ENCODE measurements around the gene PLPP1.

PLPP1 gene

DNA sequence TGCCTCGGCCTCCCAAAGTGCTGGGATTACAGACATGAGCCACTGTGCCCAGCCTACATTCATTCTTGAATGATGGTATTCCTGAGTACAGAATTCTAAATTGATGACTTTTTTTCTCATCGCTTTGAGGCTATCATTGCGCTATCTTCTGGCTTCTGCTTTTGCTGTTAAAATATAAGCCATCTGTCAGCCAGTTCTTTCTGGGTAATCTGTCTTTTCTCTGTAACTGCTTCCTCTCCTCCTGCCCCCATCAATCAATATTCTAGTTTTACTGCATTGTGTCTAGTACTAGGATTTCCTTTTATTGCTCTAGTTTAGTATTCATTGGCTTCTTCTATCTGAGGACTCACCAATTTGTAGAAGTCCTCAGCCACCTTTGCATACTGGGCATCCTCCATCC lies 89.0 kb downstream of the PLPP1 start:
- TF ChIP-seq, protein P1, sequence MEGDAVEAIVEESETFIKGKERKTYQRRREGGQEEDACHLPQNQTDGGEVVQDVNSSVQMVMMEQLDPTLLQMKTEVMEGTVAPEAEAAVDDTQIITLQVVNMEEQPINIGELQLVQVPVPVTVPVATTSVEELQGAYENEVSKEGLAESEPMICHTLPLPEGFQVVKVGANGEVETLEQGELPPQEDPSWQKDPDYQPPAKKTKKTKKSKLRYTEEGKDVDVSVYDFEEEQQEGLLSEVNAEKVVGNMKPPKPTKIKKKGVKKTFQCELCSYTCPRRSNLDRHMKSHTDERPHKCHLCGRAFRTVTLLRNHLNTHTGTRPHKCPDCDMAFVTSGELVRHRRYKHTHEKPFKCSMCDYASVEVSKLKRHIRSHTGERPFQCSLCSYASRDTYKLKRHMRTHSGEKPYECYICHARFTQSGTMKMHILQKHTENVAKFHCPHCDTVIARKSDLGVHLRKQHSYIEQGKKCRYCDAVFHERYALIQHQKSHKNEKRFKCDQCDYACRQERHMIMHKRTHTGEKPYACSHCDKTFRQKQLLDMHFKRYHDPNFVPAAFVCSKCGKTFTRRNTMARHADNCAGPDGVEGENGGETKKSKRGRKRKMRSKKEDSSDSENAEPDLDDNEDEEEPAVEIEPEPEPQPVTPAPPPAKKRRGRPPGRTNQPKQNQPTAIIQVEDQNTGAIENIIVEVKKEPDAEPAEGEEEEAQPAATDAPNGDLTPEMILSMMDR (IDR thresholded peaks at IDR 0.05; ENCODE audit: insufficient read depth, low read depth, low read length, missing control alignments) = no peak
- DNase-seq (ENCODE audit: low read depth) = no peak

DNA sequence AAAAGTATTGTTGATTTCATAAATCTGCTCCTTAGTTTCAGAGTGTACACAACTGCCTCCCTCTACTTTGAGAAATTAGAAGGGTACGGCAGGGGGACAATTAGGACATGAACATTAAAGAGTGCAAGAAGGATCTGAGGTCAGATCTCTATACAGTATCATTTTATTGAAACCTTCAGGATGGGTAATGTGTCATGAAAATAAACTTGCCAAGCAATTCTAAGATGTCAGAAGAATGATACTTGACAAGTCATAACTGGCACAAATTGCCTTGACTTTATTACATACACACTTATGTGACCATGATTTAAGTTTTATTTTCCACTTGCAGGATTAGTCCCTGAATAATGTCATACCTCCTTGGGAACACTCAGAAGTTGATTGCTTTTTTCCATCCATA lies 92.8 kb downstream of the PLPP1 start:
- TF ChIP-seq, protein P1 (IDR thresholded peaks at IDR 0.05; ENCODE audit: insufficient read depth, low read depth, low read length, missing control alignments) = no peak
- no peak for DNase-seq (ENCODE audit: low read depth)
- no peak overlapping the region for H3K4me3 ChIP-seq (ENCODE audit: low read depth, low read length)

More for the DNA sequence above, 89.0 kb downstream of the PLPP1 start:
- H3K4me3 ChIP-seq (ENCODE audit: low read depth, low read length) = no peak overlapping the region

DNA sequence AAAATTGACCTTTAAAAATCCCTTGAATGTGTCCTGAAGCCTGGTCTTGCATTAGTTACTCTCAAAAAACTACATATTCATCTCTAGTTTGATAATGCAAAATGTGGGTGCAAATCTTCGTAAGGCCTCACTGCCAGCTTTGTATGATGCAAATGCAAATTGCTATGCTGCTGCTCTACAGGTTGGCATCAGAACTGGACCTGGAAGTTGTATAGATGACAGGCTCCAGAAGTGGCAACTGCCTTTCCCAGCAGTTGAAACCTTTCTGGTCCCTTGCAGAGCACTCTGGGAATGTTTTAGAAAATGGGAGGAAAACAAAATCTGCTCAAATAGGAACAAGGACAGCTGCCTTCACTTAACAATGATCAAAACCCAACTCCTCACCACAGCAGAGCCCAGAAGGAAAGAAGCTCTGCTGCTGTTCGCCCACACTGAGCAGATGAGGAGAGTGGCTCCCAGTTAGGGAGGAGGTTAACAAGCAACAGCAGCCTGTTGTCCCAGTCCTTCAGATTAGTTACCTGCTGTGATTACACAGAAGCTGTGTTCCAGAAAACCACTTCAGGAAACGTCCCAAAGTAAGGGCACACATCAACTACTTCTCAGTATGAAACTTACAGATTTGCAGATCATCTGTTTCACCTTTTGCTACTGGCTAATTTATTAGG lies 93.5 kb downstream of the PLPP1 start:
- TF ChIP-seq, protein P1 (IDR thresholded peaks at IDR 0.05; ENCODE audit: insufficient read depth, low read depth, low read length, missing control alignments) = no peak
- no peak for DNase-seq (ENCODE audit: low read depth)
- no peak overlapping the region for H3K4me3 ChIP-seq (ENCODE audit: low read depth, low read length)

DNA sequence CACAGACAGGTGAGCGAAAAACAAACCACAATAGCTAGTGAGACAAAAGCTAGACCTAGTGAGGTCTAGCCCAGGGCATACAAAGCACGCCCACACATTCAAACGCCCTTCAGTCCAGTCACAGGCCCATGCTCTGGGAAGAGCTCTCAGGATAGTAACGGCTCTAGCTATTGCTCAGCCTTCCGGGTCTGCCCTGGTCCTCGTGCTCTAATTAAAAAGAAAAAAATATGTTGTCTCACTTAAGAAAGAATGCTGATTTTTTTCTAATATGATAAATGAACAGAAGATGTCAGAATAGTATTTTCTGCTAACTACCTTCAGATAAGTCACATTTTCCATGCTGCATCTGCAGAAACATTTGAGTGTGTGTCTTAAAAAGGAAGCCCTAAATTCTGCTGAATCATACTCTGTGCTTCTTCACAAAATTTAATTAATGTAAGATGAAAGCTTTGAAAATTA lies 94.5 kb downstream of the PLPP1 start:
- TF ChIP-seq, protein P1 (IDR thresholded peaks at IDR 0.05; ENCODE audit: insufficient read depth, low read depth, low read length, missing control alignments) = no peak
- DNase-seq (ENCODE audit: low read depth) = no peak
- no peak overlapping the region for H3K4me3 ChIP-seq (ENCODE audit: low read depth, low read length)

DNA sequence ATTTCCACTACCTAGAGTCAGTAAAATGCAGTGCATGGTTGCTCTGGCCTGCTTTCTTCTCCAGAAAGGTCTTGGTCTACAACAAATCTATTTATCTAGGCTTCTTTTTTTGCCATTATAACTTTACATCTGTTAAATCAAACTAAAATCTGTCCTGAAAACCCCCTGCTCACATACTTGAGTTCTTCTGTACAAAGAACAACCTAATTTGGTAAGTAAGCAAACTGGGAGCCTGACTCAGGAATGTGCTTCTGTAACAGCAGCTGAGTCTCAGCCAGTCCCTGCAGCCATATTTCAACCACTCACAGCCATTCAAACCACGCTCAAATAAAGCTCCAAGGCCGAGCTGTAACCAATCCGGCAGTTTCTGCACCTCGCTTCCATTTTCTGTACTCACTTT lies 95.8 kb downstream of the PLPP1 start:
- TF ChIP-seq, protein P1 (IDR thresholded peaks at IDR 0.05; ENCODE audit: insufficient read depth, low read depth, low read length, missing control alignments) = no peak
- DNase-seq (ENCODE audit: low read depth) = no peak

DNA sequence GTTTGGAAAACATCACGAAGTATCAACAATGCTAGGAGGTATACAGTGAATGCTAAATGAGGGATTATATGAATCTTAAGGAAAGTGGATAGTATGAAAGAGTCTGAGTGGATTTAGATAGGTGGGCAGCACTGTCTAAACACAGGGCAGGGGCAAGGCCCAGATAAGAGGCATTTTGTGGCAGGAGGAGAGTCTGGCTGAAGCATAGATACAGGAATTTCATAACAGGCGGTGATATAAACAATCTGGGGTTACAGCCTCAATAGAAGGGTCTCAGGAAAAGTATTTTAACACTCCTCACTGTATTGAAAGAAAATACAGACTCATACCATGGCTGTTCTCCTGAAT lies 96.9 kb downstream of the PLPP1 start:
- TF ChIP-seq, protein P1 (IDR thresholded peaks at IDR 0.05; ENCODE audit: insufficient read depth, low read depth, low read length, missing control alignments) = no peak
- DNase-seq (ENCODE audit: low read depth) = no peak
- no peak overlapping the region for H3K4me3 ChIP-seq (ENCODE audit: low read depth, low read length)

More for the DNA sequence above, 95.8 kb downstream of the PLPP1 start:
- no peak overlapping the region for H3K4me3 ChIP-seq (ENCODE audit: low read depth, low read length)

DNA sequence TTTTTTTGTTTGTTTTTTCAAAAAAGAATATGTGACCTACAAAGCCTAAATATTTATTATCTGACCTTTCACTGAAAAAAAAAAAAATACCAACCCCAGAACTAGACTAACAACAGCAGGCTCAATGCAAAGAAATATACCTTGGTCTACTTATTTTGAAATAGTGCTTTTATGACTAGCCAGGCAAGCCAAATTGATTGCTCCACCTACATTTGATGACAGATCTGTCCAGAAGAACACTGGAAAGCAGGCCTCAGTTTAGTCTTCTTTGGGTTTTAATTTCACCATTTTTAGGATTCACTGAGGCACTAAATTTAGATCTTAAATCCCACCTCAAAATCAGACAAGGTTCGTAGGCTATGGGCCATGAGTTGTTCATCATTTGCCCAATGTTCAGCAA lies 97.3 kb downstream of the PLPP1 start:
- TF ChIP-seq, protein P1 (IDR thresholded peaks at IDR 0.05; ENCODE audit: insufficient read depth, low read depth, low read length, missing control alignments) = no peak
- no peak overlapping the region for H3K4me3 ChIP-seq (ENCODE audit: low read depth, low read length)
- no peak for DNase-seq (ENCODE audit: low read depth)
